ENCODE results near the gene RAB6B. TPM values are rescaled to one million over a fixed set of nuclear protein-coding genes. Genes with fewer than 3 reads are reported as not detected.

RAB6B gene
- total and polyA plus RNA-seq, 2 of the 8 experiments (the other 6 are each of a cell fraction or from before 2014, with no cell fraction given) = 7.9 to 15.6 TPM

- TF ChIP-seq CHD7 (IDR thresholded peaks at IDR 0.05; ENCODE audit: insufficient replicate concordance, low read length) (no peak), BACH1 (IDR thresholded peaks at IDR 0.05; ENCODE audit: low read length) (no peak)
Measured at GRCh38 chr3:133855002-133855370, 40.7 kb downstream of the RAB6B start (continued).

All from H1 (cell line).